Fibroblast of upper back skin (primary cell): ENCODE measurements around the gene TRMT10B.
"Not testable (repeated sequence)": the region's sequence is repeated elsewhere in the genome, so short reads cannot be mapped to it uniquely, and the experiment has no call there.

Experiments
- DNase-seq: peaks from one replicate; pipeline ENCODE4 v3.0.0-alpha.2; 2013

The TRMT10B gene

DNA sequence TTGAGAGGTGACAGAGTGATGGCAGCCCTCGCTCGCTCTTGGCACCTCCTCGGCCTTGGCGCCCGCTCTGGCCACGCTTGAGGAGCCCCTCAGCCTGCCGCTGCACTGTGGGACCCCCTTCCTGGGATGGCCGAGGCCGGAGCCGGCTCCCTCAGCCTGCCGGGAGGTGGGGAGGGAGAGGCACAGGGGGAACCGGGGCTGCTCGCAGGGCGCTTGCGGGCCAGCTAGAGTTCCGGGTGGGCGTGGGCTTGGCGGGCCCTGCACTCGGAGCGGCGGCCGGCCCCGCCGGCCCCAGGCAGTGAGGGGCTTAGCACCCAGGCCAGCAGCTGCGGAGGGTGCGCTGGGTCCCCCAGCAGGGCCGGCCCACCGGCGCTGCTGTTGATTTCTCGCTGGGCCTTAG lies 1.9 kb upstream of the TRMT10B start:
- not testable (repeated sequence) for DNase-seq

GRCh38 chr9:37752112-37752511 lies 1.5 kb upstream of the TRMT10B start:
- DNase-seq: not testable (repeated sequence)

GRCh38 chr9:37752642-37753488 lies 740 bp upstream of the TRMT10B start:
- no peak for DNase-seq

DNA sequence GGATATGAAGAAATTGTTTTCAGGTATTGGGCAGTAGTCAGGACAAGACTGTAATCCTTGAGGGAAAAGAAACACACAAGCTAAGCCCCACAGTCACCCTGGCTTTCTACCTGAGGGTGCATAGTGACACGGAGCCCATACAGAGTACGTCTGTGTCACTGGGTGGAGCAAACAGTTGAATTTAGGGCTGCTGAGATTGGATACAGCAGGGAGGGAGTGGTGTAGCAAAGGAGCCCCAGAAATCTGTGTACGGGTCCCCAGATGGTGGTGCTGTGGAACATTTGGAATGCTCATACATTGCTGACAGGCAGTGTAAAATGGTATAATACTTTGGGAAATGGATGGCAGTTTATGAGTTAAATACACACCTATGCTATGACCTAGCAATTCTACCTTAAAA lies 5.1 kb downstream of the TRMT10B start:
- no peak for DNase-seq

DNA sequence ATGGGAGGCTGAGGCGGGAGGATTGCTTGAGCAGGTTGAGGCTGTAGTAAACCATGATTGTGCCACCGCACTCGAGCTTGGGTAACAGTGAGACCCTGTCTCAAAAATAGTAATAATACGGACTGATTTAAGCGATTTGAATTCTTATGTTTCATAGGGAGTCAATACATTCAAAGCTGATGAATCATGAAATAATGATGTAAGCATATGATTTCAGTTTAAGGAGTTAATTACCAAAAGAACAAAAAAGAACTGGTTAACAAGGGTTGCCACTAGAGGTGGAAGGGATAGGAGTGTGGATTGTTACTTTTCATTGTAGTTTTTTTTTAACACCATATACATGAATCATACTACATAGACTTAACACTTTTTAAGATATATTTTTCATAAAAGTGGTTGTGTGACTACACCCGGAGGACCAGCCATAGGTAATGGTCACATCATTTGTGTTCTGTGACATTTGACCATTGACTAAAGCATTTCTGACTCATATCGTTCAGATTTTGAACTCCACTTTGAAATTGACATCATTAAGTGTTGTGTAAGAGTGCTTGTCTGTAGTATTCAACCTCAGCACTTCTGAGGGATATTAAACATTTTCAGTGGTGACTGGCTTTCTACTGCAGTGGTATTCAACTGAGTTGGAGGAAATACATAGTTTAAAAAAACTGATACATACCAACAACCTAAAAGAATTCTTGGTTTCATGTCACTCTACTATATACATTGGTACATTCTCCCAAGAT lies 7.0 kb downstream of the TRMT10B start:
- DNase-seq: peak; percentile 68

- peak; percentile 62 for DNase-seq
These were observed 7.9 kb downstream of the TRMT10B start for GRCh38 chr9:37761511-37761910.

DNA sequence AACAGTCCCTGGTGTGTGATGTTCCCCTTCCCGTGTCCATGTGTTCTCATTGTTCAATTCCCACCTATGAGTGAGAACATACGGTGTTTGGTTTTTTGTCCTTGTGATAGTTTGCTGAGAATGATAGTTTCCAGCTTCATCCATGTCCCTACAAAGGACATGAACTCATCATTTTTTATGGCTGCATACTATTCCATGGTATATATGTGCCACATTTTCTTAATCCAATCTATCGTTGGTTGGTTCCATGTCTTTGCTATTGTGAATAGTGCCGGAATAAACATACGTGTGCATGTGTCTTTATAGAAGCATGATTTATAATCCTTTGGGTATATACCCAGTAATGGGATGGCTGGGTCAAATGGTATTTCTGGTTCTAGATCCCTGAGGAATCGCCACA lies 11.7 kb downstream of the TRMT10B start:
- not testable (repeated sequence) for DNase-seq

GRCh38 chr9:37769306-37769705 lies 15.7 kb downstream of the TRMT10B start:
- DNase-seq: no peak

DNA sequence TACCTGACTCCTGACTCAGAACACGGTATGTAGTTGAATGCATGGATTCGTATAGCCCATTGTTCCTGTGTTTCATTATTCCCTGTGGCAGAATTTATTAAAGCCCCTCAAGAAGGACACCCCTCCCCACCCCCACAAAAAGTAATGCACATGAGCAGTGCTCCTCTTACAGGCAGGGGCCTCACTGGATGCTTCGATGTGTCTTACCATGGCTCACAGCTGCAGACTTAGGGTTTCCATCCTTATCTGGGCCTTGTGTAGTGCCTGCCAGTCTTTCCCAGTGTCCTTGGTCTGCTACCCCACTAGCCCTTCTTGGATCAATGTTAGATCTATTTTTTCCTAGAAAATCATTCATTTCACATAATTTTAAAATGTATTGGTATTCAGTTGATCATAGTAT lies 16.4 kb downstream of the TRMT10B start:
- DNase-seq: no peak

DNA sequence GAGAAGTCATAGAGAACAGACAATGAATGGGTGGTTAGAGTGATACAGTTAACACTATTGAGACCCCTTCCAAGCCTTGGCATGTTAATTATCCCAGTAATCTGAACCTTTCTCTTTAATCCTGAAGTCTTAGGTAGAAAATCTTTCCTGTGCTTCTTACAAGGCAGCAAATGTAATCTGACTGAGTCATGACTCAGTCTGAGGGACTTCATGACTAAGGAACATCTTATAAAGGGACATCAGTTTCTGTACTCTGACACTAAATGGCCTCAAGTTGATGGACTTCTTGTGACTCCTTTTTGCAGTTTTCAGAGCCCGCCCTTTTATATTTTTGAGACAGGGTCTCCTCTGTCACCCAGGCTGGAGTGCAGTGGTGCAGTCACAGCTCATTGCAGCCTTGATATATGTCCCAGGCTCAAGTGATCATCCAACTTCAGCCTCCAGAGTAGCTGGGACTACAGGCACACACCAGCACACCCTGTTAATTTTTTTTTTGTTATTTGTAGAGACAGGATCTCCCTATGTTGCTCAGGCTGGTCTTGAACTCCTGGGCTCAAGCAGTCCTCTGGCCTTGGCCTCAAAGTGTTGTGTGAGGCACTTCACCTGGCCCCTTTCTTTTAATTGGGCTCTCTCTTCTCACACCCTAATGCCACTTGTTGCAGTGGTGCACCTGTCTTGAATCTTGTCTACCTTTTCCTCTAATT lies 21.8 kb downstream of the TRMT10B start:
- DNase-seq: no peak

DNA sequence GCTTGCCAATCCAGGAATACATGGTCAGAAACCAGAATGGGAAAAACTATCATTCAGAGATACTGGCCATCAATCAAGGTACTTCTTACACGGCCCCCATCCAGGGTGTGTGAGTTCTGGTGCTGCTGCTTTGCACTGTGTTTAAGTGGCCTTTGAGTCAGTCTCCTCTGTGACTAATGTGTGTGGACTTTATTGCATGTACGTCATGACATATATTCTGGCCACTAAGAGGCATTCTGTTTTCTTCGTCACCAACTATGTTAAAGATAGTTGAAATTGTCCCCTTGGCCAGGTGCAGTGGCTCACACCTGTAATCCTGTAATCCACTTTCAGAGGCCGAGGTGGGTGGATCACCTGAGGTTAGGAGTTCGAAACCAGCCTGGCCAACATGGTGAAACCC lies 22.7 kb downstream of the TRMT10B start:
- DNase-seq: no peak

DNA sequence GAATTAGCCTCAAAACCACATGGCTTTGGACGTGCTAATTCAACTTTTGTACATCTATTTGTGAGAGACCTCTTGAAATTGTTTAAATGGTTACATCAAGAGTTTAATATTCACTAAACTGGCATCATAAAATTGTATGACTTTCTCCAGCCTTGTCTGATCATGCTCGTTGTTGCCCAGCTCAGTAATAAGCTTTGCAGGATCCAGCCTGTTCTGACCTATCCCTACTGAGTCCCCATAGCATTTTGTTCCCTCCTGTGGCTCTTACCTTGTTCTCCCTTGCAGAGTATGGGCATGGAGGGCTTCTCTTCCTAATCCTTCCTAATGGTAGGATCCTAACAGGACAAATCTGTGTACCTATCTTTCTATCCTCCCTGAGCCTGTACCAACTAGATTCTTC lies 24.9 kb downstream of the TRMT10B start:
- no peak for DNase-seq

GRCh38 chr9:37784291-37784615 lies 30.6 kb downstream of the TRMT10B start:
- DNase-seq: no peak

GRCh38 chr9:37784616-37785483 lies 31.2 kb downstream of the TRMT10B start, which contains the start of gene EXOSC3:
TSS of gene EXOSC3 (minus strand) at chr9:37785064. CDS start at chr9:37785044, 20 bp downstream.
- peak; percentile 88 for DNase-seq

- no peak for DNase-seq
These were observed 33.5 kb downstream of the TRMT10B start for GRCh38 chr9:37787059-37787458.

GRCh38 chr9:37788332-37788731 lies 34.7 kb downstream of the TRMT10B start:
- no peak for DNase-seq

GRCh38 chr9:37790096-37790495 lies 36.5 kb downstream of the TRMT10B start:
- no peak for DNase-seq

- no peak for DNase-seq
These were observed 38.5 kb downstream of the TRMT10B start for GRCh38 chr9:37792122-37792521.

DNA sequence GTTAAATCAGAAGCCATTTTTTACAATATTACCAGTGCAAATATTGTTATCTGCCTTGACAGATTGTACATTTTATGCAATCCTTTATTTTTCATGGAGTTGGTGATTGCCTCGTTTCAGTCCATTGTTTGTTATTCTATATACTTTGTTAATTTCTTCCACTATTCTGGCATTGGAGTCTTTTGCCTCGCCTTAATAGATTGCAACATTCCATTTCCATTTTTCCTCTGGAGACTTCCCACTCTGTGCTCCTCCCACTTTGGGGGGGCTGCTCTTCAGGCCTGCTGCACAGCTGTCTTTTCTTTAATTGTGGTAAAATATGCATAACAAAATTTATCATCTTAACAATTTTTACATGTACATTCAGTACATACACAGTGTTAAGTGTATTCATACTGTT lies 42.6 kb downstream of the TRMT10B start:
- no peak for DNase-seq

GRCh38 chr9:37798677-37799076 lies 45.1 kb downstream of the TRMT10B start:
- DNase-seq: no peak

GRCh38 chr9:37800631-37801286 lies 47.2 kb downstream of the TRMT10B start, which contains the start of gene DCAF10:
TSS of gene DCAF10 (plus strand) at chr9:37800797. CDS start at chr9:37800867, 70 bp downstream.
- peak; percentile 77 for DNase-seq

DNA sequence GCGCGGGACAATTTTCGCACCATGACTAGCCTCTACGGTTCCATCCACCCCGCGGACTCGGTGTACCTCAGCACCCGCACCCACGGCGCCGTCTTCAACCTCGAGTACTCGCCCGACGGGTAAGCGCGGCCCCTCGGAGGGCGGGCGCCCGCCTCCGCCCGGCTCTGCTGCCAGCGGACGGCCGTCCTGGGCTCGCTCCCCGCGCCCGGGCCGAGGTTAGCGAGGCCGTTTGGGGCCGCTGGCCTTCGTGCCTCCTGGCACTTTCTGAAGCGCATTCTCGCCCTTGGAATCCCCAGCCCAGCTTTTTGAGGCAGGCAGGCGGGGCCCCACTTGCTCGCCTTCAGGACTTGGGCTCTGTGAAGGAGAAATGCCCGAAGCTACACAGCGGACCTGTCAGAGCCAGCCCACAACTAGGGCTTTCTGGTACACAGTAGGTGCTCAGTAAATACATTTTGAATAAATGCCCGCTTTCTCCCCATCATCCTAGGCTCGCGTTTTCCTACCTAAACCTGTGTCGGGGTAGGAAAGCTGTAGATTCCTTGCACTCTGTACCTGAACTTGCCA lies 47.8 kb downstream of the TRMT10B start:
- DNase-seq: no peak
